H9 (cell line): ENCODE data around the gene TM6SF1. TPM values are rescaled to one million over a fixed set of nuclear protein-coding genes. Genes with fewer than 3 reads are reported as not detected.

ENCODE experiments used
- DNase-seq: peaks from one replicate; pipeline ENCODE4 v3.0.0-alpha.2; 2017
- H2AFZ ChIP-seq: one replicate; pipeline ENCODE4 v1.6.1; 2013; ENCODE audit warnings: mild to moderate bottlenecking, low read length, control low read depth, moderate library complexity
- H2AK5ac ChIP-seq: 2 replicates; pipeline ENCODE4 v1.6.1; 2013; ENCODE audit warnings: low read length, control low read depth, mixed read lengths; ENCODE audit not compliant: insufficient read length
- H2BK120ac ChIP-seq: one replicate; pipeline ENCODE4 v1.6.1; 2013; ENCODE audit warnings: low read depth, mild to moderate bottlenecking, low read length, control low read depth, inconsistent platforms; ENCODE audit not compliant: poor library complexity, severe bottlenecking
- H2BK12ac ChIP-seq: 2 replicates; pipeline ENCODE4 v1.6.1; 2013; ENCODE audit warnings: low read length, control low read depth, mixed read lengths, low read depth; ENCODE audit not compliant: insufficient read length
- H2BK15ac ChIP-seq: 2 replicates; pipeline ENCODE4 v1.6.1; 2013; ENCODE audit warnings: low read depth, low read length, control low read depth
- H2BK20ac ChIP-seq: one replicate; pipeline ENCODE4 v1.6.1; 2013; ENCODE audit warnings: low read depth, mild to moderate bottlenecking, low read length, control low read depth, inconsistent platforms; ENCODE audit not compliant: poor library complexity, severe bottlenecking
- H2BK5ac ChIP-seq: 2 replicates; pipeline ENCODE4 v1.6.1; 2013; ENCODE audit warnings: low read length, control low read depth, mixed read lengths; ENCODE audit not compliant: insufficient read length
- H3K14ac ChIP-seq: 2 replicates; pipeline ENCODE4 v1.6.1; 2013; ENCODE audit warnings: low read length, control low read depth; ENCODE audit not compliant: insufficient read depth
- H3K18ac ChIP-seq: 2 replicates; pipeline ENCODE4 v1.6.1; 2013; ENCODE audit warnings: low read depth, mild to moderate bottlenecking, mixed read lengths, low read length, control low read depth; ENCODE audit not compliant: insufficient read length
- H3K23ac ChIP-seq: 2 replicates; pipeline ENCODE4 v1.6.1; 2013; ENCODE audit warnings: low read length, control low read depth, mixed read lengths, low read depth; ENCODE audit not compliant: insufficient read length
- H3K23me2 ChIP-seq: 2 replicates; pipeline ENCODE4 v1.6.1; 2013; ENCODE audit warnings: low read depth, mild to moderate bottlenecking, mixed read lengths, low read length, control low read depth; ENCODE audit not compliant: insufficient read length, poor library complexity, severe bottlenecking
- H3K27ac ChIP-seq: 2 replicates; pipeline ENCODE4 v1.5.1; 2013; ENCODE audit warnings: low read length, control low read depth, mixed read lengths, low read depth; ENCODE audit not compliant: insufficient read length
- H3K27me3 ChIP-seq: 2 replicates; pipeline ENCODE4 v1.6.1; 2013; ENCODE audit warnings: low read length, control low read depth, inconsistent platforms; ENCODE audit not compliant: insufficient read depth
- H3K4ac ChIP-seq: 2 replicates; pipeline ENCODE4 v1.6.1; 2013; ENCODE audit warnings: low read depth, mild to moderate bottlenecking, control low read depth, inconsistent platforms, low read length, moderate library complexity
- H3K4me1 ChIP-seq: 2 replicates; pipeline ENCODE4 v1.6.1; 2013; ENCODE audit warnings: low read length, control low read depth, inconsistent platforms; ENCODE audit not compliant: insufficient read depth
- H3K4me2 ChIP-seq: 2 replicates; pipeline ENCODE4 v1.6.1; 2013; ENCODE audit warnings: low read length, control low read depth, mixed read lengths; ENCODE audit not compliant: insufficient read length, insufficient read depth
- H3K56ac ChIP-seq: 2 replicates; pipeline ENCODE4 v1.6.1; 2013; ENCODE audit warnings: low read depth, mild to moderate bottlenecking, mixed read lengths, low read length, control low read depth; ENCODE audit not compliant: insufficient read length
- H3K79me1 ChIP-seq: 2 replicates; pipeline ENCODE4 v1.6.1; 2013; ENCODE audit warnings: low read depth, mild to moderate bottlenecking, moderate library complexity, low read length, control low read depth, inconsistent platforms; ENCODE audit not compliant: insufficient read depth, poor library complexity, severe bottlenecking
- H3K79me2 ChIP-seq: 2 replicates; pipeline ENCODE4 v1.6.1; 2013; ENCODE audit warnings: low read length, control low read depth, inconsistent platforms; ENCODE audit not compliant: insufficient read depth
- H3K9ac ChIP-seq: 2 replicates; pipeline ENCODE4 v1.6.1; 2013; ENCODE audit warnings: low read length, control low read depth, mixed read lengths; ENCODE audit not compliant: insufficient read length; ENCODE audit errors: extremely low read depth
- H3K9me3 ChIP-seq: one replicate; pipeline ENCODE4 v1.6.1; 2013; ENCODE audit warnings: low read depth, low read length, inconsistent platforms; ENCODE audit not compliant: control insufficient read depth
- H3T11ph ChIP-seq: one replicate; pipeline ENCODE4 v1.6.1; 2013; ENCODE audit warnings: mild to moderate bottlenecking, low read length, control low read depth, inconsistent platforms
- H4K20me1 ChIP-seq: one replicate; pipeline ENCODE4 v1.6.1; 2013; ENCODE audit not compliant: control insufficient read depth, insufficient read length, insufficient read depth
- H4K5ac ChIP-seq: 2 replicates; pipeline ENCODE4 v1.6.1; 2013; ENCODE audit warnings: low read depth, mild to moderate bottlenecking, mixed read lengths, low read length, control low read depth; ENCODE audit not compliant: insufficient read length
- H4K8ac ChIP-seq: replicated peaks from 2 replicates; pipeline ENCODE4 v1.6.1; 2013; ENCODE audit warnings: low read length, control low read depth, mixed read lengths, low read depth; ENCODE audit not compliant: insufficient read length
- H4K91ac ChIP-seq: 2 replicates; pipeline ENCODE4 v1.6.1; 2013; ENCODE audit warnings: low read depth, mild to moderate bottlenecking, moderate library complexity, mixed read lengths, low read length, control low read depth; ENCODE audit not compliant: insufficient read length
- H3K27ac Mint-ChIP-seq, 3 experiments: 2 replicates in 2 of 3; 3 replicates in 1 of 3; pipeline ENCODE4 v1.8.0; 2020 to 2021; ENCODE audit warnings: mixed read lengths in 3 of 3, mild to moderate bottlenecking in 1 of 3, moderate library complexity in 1 of 3
- H3K27me3 Mint-ChIP-seq: 2 replicates; pipeline ENCODE4 v1.8.0; 2021; ENCODE audit warnings: low read depth, mild to moderate bottlenecking, moderate library complexity, mixed read lengths
- H3K36me3 Mint-ChIP-seq, 3 experiments: 2 replicates in 2 of 3; 3 replicates in 1 of 3; pipeline ENCODE4 v1.8.0; 2020 to 2021; ENCODE audit warnings: low read depth in 3 of 3, mixed read lengths in 3 of 3; ENCODE audit not compliant: insufficient read depth in 1 of 3
- H3K4me1 Mint-ChIP-seq, 2 experiments: 2 replicates each; pipeline ENCODE4 v1.8.0; 2020; ENCODE audit warnings: mixed read lengths in 2 of 2
- H3K4me3 Mint-ChIP-seq, 2 experiments: 2 replicates in 1 of 2; 3 replicates in 1 of 2; pipeline ENCODE4 v1.8.0; 2020 to 2021; ENCODE audit warnings: mild to moderate bottlenecking in 2 of 2, mixed read lengths in 2 of 2, moderate library complexity in 1 of 2
- H3K9me3 Mint-ChIP-seq, 2 experiments: 2 replicates in 1 of 2; 3 replicates in 1 of 2; pipeline ENCODE4 v1.8.0; 2020; ENCODE audit warnings: mild to moderate bottlenecking in 2 of 2, mixed read lengths in 2 of 2, moderate library complexity in 1 of 2
- CTCF ChIP-seq: fragments of 200-600 bp; sonication (generic); conservative IDR thresholded peaks from 3 replicates; pipeline ENCODE4 v1.8.0; 2021; ENCODE audit warnings: antibody characterized with exemption, mild to moderate bottlenecking
- WGBS: extraction: QIAGEN DNeasy Blood & Tissue Kit; methylation state at CpG from one replicate; pipeline ENCODE4 v1.1.7; 2013; ENCODE audit warnings: missing lambda C conversion rate, low lambda C conversion rate, mixed read lengths; ENCODE audit not compliant: insufficient read length; ENCODE audit errors: extremely low coverage; 5-methylcytosine and 5-hydroxymethylcytosine counted together
- total RNA-seq: library from RNA; stranded (reverse); gene quantifications from 2 replicates; pipeline ENCODE4 v1.2.1, GENCODE V29; 2021

Gene TM6SF1
- total RNA-seq, 1 experiment from 2014 or later: 0.96 TPM

GRCh38 chr15:83066734-83067637 lies 40.5 kb upstream of the TM6SF1 start, which contains the start of gene BTBD1:
BTBD1 (minus strand) TSS chr15:83067252; CDS start chr15:83067151, 101 bp downstream.
- Histone ChIP-seq H3K18ac (peak within 1 kb of the TSS; percentile 25), H4K8ac (no peak within 1 kb of the TSS), H3K4me1 (peaks cover 8% of the 10 kb centered on the region; the same call in 1 of the 2 replicates), H4K20me1 (no peaks in the 10 kb centered on the region), H3K56ac (no peak within 1 kb of the TSS), H3K9me3 (no peaks in the 10 kb centered on the region), H3K23me2 (peaks cover 6% of the 10 kb centered on the region), H2AFZ (no peak within 1 kb of the TSS), H3K27ac (no peak within 1 kb of the TSS), H3K79me1 (peaks cover 4% of the 10 kb centered on the region), H2BK12ac (no peak within 1 kb of the TSS), H3K23ac (no peak within 1 kb of the TSS), H3K27me3 (no peaks in the 10 kb centered on the region), H3K4ac (no peak within 1 kb of the TSS), H3K4me2 (peak within 1 kb of the TSS; percentile 87), H2AK5ac (no peak within 1 kb of the TSS), H3K79me2 (peaks cover 24% of the 10 kb centered on the region; the same call in 1 of the 2 replicates), H2BK5ac (no peak within 1 kb of the TSS), H3K14ac (peak within 1 kb of the TSS; percentile 64), H4K91ac (no peak within 1 kb of the TSS), H3T11ph (no peak within 1 kb of the TSS), H2BK15ac (no peak within 1 kb of the TSS), H3K9ac (peak within 1 kb of the TSS; percentile 61), H2BK120ac (no peak within 1 kb of the TSS), H4K5ac (no peak within 1 kb of the TSS), H2BK20ac (no peak within 1 kb of the TSS)
- Mint-ChIP-seq H3K27me3 (0 out of 2 replicates have a peak, but pooled peaks cover 2% of the 10 kb centered on the region), H3K4me3 (peak within 1 kb of the TSS; percentile 25 to 90), H3K27ac (peak within 1 kb of the TSS; percentile 48 to 87 (median 80); a peak in 6 of 7 replicates), H3K36me3 (peaks cover 0 to 8% (median 7%) of the 10 kb centered on the region in 3 experiments; a peak in 4 of 7 replicates), H3K9me3 (peaks cover 12 to 15% of the 10 kb centered on the region in 2 experiments), H3K4me1 (peaks cover 9 to 12% of the 10 kb centered on the region in 2 experiments)
- peak; percentile 28; the same call in 2 of the 3 replicates for TF ChIP-seq CTCF
- WGBS: no CpG with 5 or more reads among the region's 90 CpGs
- DNase-seq: peak; percentile 90
